PFSK-1 (cell line): ENCODE results near the gene TULP3.

Experiments
- POLR2AphosphoS5 ChIP-seq: IDR thresholded peaks from 2 replicates; pipeline ENCODE4 v1.6.1; 2012; ENCODE audit warnings: low read depth, mild to moderate bottlenecking, control low read depth, low read length, moderate library complexity
- REST ChIP-seq, 2 experiments: IDR thresholded peaks; 2 replicates each; pipeline versions ENCODE4 v1.6.1 to v1.8.0; 2011 to 2012; ENCODE audit warnings: low read depth in 2 of 2, low read length in 2 of 2, control low read depth in 1 of 2, inconsistent platforms in 1 of 2, mild to moderate bottlenecking in 1 of 2, moderate library complexity in 1 of 2; ENCODE audit not compliant: insufficient read depth in 1 of 2
- SIN3A ChIP-seq: IDR thresholded peaks from 2 replicates; pipeline ENCODE4 v1.6.1; 2012; ENCODE audit warnings: mild to moderate bottlenecking, low read length, moderate library complexity, borderline replicate concordance; ENCODE audit not compliant: insufficient read depth
- TAF1 ChIP-seq: IDR thresholded peaks from 2 replicates; pipeline ENCODE4 v1.6.1; 2012; ENCODE audit warnings: low read length, control low read depth, borderline replicate concordance; ENCODE audit not compliant: insufficient read depth

- TF ChIP-seq REST (IDR thresholded peaks at IDR 0.05; ENCODE audit: insufficient read depth in 1 of 2, low read depth in 2 of 2, low read length in 2 of 2), result no peak
- TF ChIP-seq SIN3A, result no peak
- TF ChIP-seq POLR2AphosphoS5, result no peak
- TF ChIP-seq TAF1, result no peak
Observed at GRCh38 chr12:2902272-2902880, 11.7 kb downstream of the TULP3 start.
